HepG2 (cell line): Measurements from ENCODE around the gene PCDHGA2. TPM values are rescaled to one million over a fixed set of nuclear protein-coding genes. Genes with fewer than 3 reads are reported as not detected.

Experiments
- ATAC-seq: fragments of 200-7000 bp; cut with Tn5 transposase; 3 replicates; pipeline ENCODE4 v1.9.1; 2020; ENCODE audit warnings: mild to moderate bottlenecking, moderate library complexity
- BruUV-seq: library from RNA; stranded (reverse); fragments of 400-500 nt; replicated peaks from 2 replicates; lab custom pipeline; 2021; lab: Mats Ljungman, UMichigan
- CTCF ChIA-PET: fragments of 300-600 bp; formaldehyde crosslinking; extraction: SDS; loops from one replicate; lab custom pipeline; 2021; ENCODE audit warnings: low total read pairs, inconsistent platforms, low intra/inter-chr PET ratio; lab: Yijun Ruan, JAX
- POLR2A ChIA-PET: fragments of 350-600 bp; sonication (Branson Sonifier 250); formaldehyde crosslinking; loops from one replicate; lab custom pipeline; 2020; ENCODE audit warnings: antibody characterized with exemption, inconsistent platforms; lab: Yijun Ruan, JAX
- DNase-seq: peaks from one replicate; pipeline ENCODE4 v3.0.0-alpha.2; 2015; ENCODE audit warnings: low spot score
- FAIRE-seq: peaks from 3 replicates; lab custom pipeline; 2011; peaks lifted over from hg19 to GRCh38; lab: Jason Lieb, UNC
- H2AFZ ChIP-seq: one replicate; pipeline ENCODE4 v1.6.1; 2011; ENCODE audit warnings: low read length, inconsistent platforms
- H3K27ac ChIP-seq: fragments of 300-600 bp; 3 replicates; pipeline ENCODE4 v1.8.0; 2011; ENCODE audit warnings: mixed run types, mild to moderate bottlenecking, mixed read lengths, low read length, inconsistent platforms; ENCODE audit not compliant: insufficient read depth; ENCODE audit errors: extremely low read length
- H3K27me3 ChIP-seq, 2 experiments: fragments of 200-600 bp in 1 of 2; 2 replicates in 1 of 2; 3 replicates in 1 of 2; pipeline versions ENCODE4 v1.6.0 to v1.8.0; 2011; ENCODE audit warnings: low read length in 2 of 2, mild to moderate bottlenecking in 2 of 2, moderate library complexity in 2 of 2, inconsistent platforms in 1 of 2; ENCODE audit not compliant: insufficient read depth in 2 of 2, control insufficient read depth in 1 of 2
- H3K36me3 ChIP-seq, 2 experiments: fragments of 200-600 bp in 1 of 2; replicated peaks in 1 of 2; 2 replicates in 1 of 2; 3 replicates in 1 of 2; pipeline versions ENCODE4 v1.5.1 to v1.8.0; 2011; ENCODE audit warnings: low read length in 2 of 2, inconsistent platforms in 1 of 2; ENCODE audit not compliant: insufficient read depth in 2 of 2, control insufficient read depth in 1 of 2
- H3K4me1 ChIP-seq: 2 replicates; pipeline ENCODE4 v1.5.1; 2012; ENCODE audit warnings: low read length, inconsistent platforms; ENCODE audit not compliant: insufficient read depth
- H3K4me2 ChIP-seq: 2 replicates; pipeline ENCODE4 v1.6.0; 2011; ENCODE audit warnings: low read depth, low read length, inconsistent platforms
- H3K4me3 ChIP-seq, 3 experiments: fragments of 200-600 bp in 1 of 3; sonication (generic), shearing (Covaris generic) in 1 of 3; replicated peaks in 1 of 3; 2 replicates each; pipeline ENCODE4 v1.5.1; 2011 to 2016; ENCODE audit warnings: low read length in 3 of 3, inconsistent platforms in 2 of 3, low read depth in 2 of 3, mild to moderate bottlenecking in 2 of 3, control low read depth in 1 of 3, mixed read lengths in 1 of 3; ENCODE audit not compliant: insufficient read depth in 1 of 3
- H3K79me2 ChIP-seq: one replicate; pipeline ENCODE4 v1.6.1; 2011; ENCODE audit warnings: low read length, inconsistent platforms; ENCODE audit not compliant: insufficient read depth
- H3K9ac ChIP-seq: 2 replicates; pipeline ENCODE4 v1.6.0; 2011; ENCODE audit warnings: mild to moderate bottlenecking, low read depth, low read length, inconsistent platforms; ENCODE audit not compliant: insufficient read depth
- H3K9me3 ChIP-seq: 2 replicates; pipeline ENCODE4 v1.5.1; 2012; ENCODE audit warnings: mild to moderate bottlenecking, low read length
- H4K20me1 ChIP-seq: 2 replicates; pipeline ENCODE4 v1.6.0; 2011; ENCODE audit warnings: inconsistent platforms, mild to moderate bottlenecking, low read length, moderate library complexity; ENCODE audit not compliant: insufficient read depth
- CBX1 ChIP-seq: IDR thresholded peaks from one replicate; pipeline ENCODE4 v1.6.1; 2016; ENCODE audit warnings: antibody characterized with exemption, low read depth
- CCDC6 ChIP-seq: sonication (generic); formaldehyde crosslinking; IDR thresholded peaks from 2 replicates; pipeline ENCODE4 v1.8.1; 2022; ENCODE audit warnings: mild to moderate bottlenecking, missing genetic modification reagents, moderate library complexity
- CTCF ChIP-seq: sonication (generic); formaldehyde crosslinking; IDR thresholded peaks from 2 replicates; pipeline ENCODE4 v1.5.0; 2020; ENCODE audit warnings: mild to moderate bottlenecking, missing genetic modification reagents, moderate library complexity
- FOXJ3 ChIP-seq: sonication (generic); formaldehyde crosslinking; IDR thresholded peaks from 2 replicates; pipeline ENCODE4 v1.4.0; 2020; ENCODE audit warnings: missing genetic modification reagents, mild to moderate bottlenecking, borderline replicate concordance
- GTF2F1 ChIP-seq: fragments of 150-350 bp; IDR thresholded peaks from 2 replicates; pipeline ENCODE4 v1.6.1; 2014; ENCODE audit warnings: low read length
- HHEX ChIP-seq: IDR thresholded peaks from 2 replicates; pipeline ENCODE4 v1.6.1; 2016; ENCODE audit warnings: control low read depth
- JARID2 ChIP-seq: sonication (generic); formaldehyde crosslinking; IDR thresholded peaks from 2 replicates; pipeline ENCODE4 v1.8.1; 2023; ENCODE audit warnings: missing genetic modification reagents, inconsistent platforms; ENCODE audit not compliant: insufficient replicate concordance
- NCOA5 ChIP-seq: sonication (generic); formaldehyde crosslinking; IDR thresholded peaks from 2 replicates; pipeline ENCODE4 v1.4.0; 2020; ENCODE audit warnings: missing genetic modification reagents
- REXO4 ChIP-seq: sonication (generic); formaldehyde crosslinking; IDR thresholded peaks from 2 replicates; pipeline ENCODE4 v1.8.0; 2022; ENCODE audit warnings: missing genetic modification reagents, mild to moderate bottlenecking, borderline replicate concordance
- RFXAP ChIP-seq: sonication (generic); formaldehyde crosslinking; IDR thresholded peaks from 2 replicates; pipeline ENCODE4 v1.4.0; 2020; ENCODE audit warnings: missing genetic modification reagents, borderline replicate concordance
- SATB2 ChIP-seq: sonication (generic); formaldehyde crosslinking; IDR thresholded peaks from 2 replicates; pipeline ENCODE4 v1.5.0; 2020; ENCODE audit warnings: missing genetic modification reagents
- STAG1 ChIP-seq: sonication (generic); formaldehyde crosslinking; IDR thresholded peaks from 2 replicates; pipeline ENCODE4 v1.4.0; 2020; ENCODE audit warnings: missing genetic modification reagents
- TAF1 ChIP-seq: sonication (generic); formaldehyde crosslinking; IDR thresholded peaks from 2 replicates; pipeline ENCODE4 v1.4.0; 2020; ENCODE audit warnings: missing genetic modification reagents
- TEAD2 ChIP-seq: sonication (generic); formaldehyde crosslinking; IDR thresholded peaks from 2 replicates; pipeline ENCODE4 v1.9.0; 2021; ENCODE audit warnings: missing genetic modification reagents
- TEAD3 ChIP-seq: optimal IDR thresholded peaks from 2 replicates; pipeline ENCODE3; 2016; ENCODE audit warnings: borderline replicate concordance
- ZBTB33 ChIP-seq: sonication (generic); formaldehyde crosslinking; IDR thresholded peaks from 2 replicates; pipeline ENCODE4 v1.4.0; 2020; ENCODE audit warnings: missing genetic modification reagents
- ZBTB39 ChIP-seq: sonication (generic); formaldehyde crosslinking; IDR thresholded peaks from 2 replicates; pipeline ENCODE4 v1.5.0; 2020; ENCODE audit warnings: missing genetic modification reagents
- ZNF441 ChIP-seq: sonication (generic); formaldehyde crosslinking; IDR thresholded peaks from 2 replicates; pipeline ENCODE4 v1.7.0; 2021; ENCODE audit warnings: missing genetic modification reagents, borderline replicate concordance
- ZNF775 ChIP-seq: sonication (generic); formaldehyde crosslinking; IDR thresholded peaks from 2 replicates; pipeline ENCODE4 v1.4.0; 2020; ENCODE audit warnings: missing genetic modification reagents, mild to moderate bottlenecking, moderate library complexity, borderline replicate concordance
- WGBS: methylation state at CpG from one replicate; pipeline ENCODE4 v1.1.6; 2017; ENCODE audit warnings: low lambda C conversion rate; 5-methylcytosine and 5-hydroxymethylcytosine counted together
- in situ Hi-C: cut with HindIII; loops from 2 replicates; pipeline ENCODE4 v1.10.0; 2017; ENCODE audit warnings: low pct_unique_long_range_greater_than_20kb; ENCODE audit not compliant: extremely low pct_ligation_motif_present
- intact Hi-C: fragments of 100-400 bp; cut with micrococcal nuclease; formaldehyde crosslinking; loops from one replicate; pipeline ENCODE4 v1.10.0; 2022; ENCODE audit not compliant: unreplicated experiment
- polyA plus RNA-seq, 8 experiments: library from polyadenylated mRNA; depleted of rRNA in 3 of 8; stranded (reverse) in 7 of 8; unstranded in 1 of 8; fragments of >200 nt; fragmentation: Illumina TruSeq in 4 of 8; extraction: Trizol in 4 of 8; gene quantifications; 2 replicates each; pipeline versions ENCODE4 v1.2.1 to v1.2.3, GENCODE V29; 2011 to 2016; ENCODE audit warnings: low read depth in 4 of 8, missing spikeins in 1 of 8, mixed read lengths in 1 of 8; ENCODE audit not compliant: insufficient read depth in 1 of 8
- total RNA-seq, 5 experiments: library from RNA; depleted of rRNA; stranded (reverse); fragments of >200 nt; fragmentation: Illumina TruSeq; extraction: Trizol; gene quantifications; 2 replicates each; pipeline ENCODE4 v1.2.3, GENCODE V29; 2016; ENCODE audit warnings: low read depth in 1 of 5

The PCDHGA2 gene
- total and polyA plus RNA-seq, 2 of the 13 experiments (the other 11 are each of a cell fraction or from before 2014, with no cell fraction given): 0.04 to 0.11 TPM

- no peak for TF ChIP-seq ZBTB39
- no peak for TF ChIP-seq RFXAP (CRISPR knock-in tag)
- no peak for TF ChIP-seq FOXJ3 (CRISPR knock-in tag)
Observed at GRCh38 chr5:141342773-141343172, 4.2 kb downstream of the PCDHGA2 start (continued).

- ChIA-PET CTCF (interaction anchor here (0.9 kb wide), 1 partner anchor 217 kb away, joined by 3 read pairs; no protein-coding TSS in a partner anchor), POLR2A (no interaction called here)
- H3K27me3 ChIP-seq: no peaks in the 10 kb centered on the region
- H3K4me3 ChIP-seq: no peak within 1 kb of the TSS
- in situ Hi-C loops (no loop called here), intact Hi-C loops (no loop called here)
- H3K79me2 ChIP-seq: no peaks in the 10 kb centered on the region
- H3K36me3 ChIP-seq: no peaks in the 10 kb centered on the region
- H4K20me1 ChIP-seq: no peaks in the 10 kb centered on the region
- TF ChIP-seq ZNF441 (CRISPR knock-in tag) (no peak), TEAD3 (CRISPR knock-in tag) (no peak), TEAD2 (CRISPR knock-in tag) (no peak), CBX1 (no peak), HHEX (CRISPR knock-in tag) (no peak), ZNF775 (CRISPR knock-in tag) (no peak), ZBTB33 (CRISPR knock-in tag) (no peak), TAF1 (no peak), GTF2F1 (no peak), CCDC6 (CRISPR knock-in tag) (no peak), CTCF (CRISPR knock-in tag) (peak; percentile 45), SATB2 (CRISPR knock-in tag) (no peak), JARID2 (CRISPR knock-in tag) (no peak), REXO4 (CRISPR knock-in tag) (no peak), STAG1 (CRISPR knock-in tag) (peak; percentile 21; the same call in 1 of the 2 replicates), NCOA5 (CRISPR knock-in tag) (no peak)
- H3K4me2 ChIP-seq: no peak within 1 kb of the TSS
- ATAC-seq: no peak
- H3K4me1 ChIP-seq: no peaks in the 10 kb centered on the region
- no peak within 1 kb of the TSS for H3K9ac ChIP-seq
- no peak within 1 kb of the TSS for H3K27ac ChIP-seq
- 10% methylated on average over 9 of the region's 9 CpGs for WGBS
- no peak within 1 kb of the TSS for H2AFZ ChIP-seq
- BruUV-seq: no TSS peak
- no peak for FAIRE-seq
- DNase-seq: no peak
- H3K9me3 ChIP-seq: peaks cover 29% of the 10 kb centered on the region
Observed at GRCh38 chr5:141343242-141343952, 4.8 kb downstream of the PCDHGA2 start, which contains the start of gene PCDHGA3. Gene PCDHGA3 (plus strand): TSS chr5:141343829. CDS start chr5:141344034, 205 bp downstream.
